ENCODE results near the gene CD164L2.

Gene CD164L2

GRCh38 chr1:27345272-27345671 lies 37.9 kb downstream of the CD164L2 start:
- H3K4me2 ChIP-seq (ENCODE audit: low read depth, low read length, poor library complexity, severe bottlenecking): peak overlapping the region; percentile 97
- H3K9ac ChIP-seq (ENCODE audit: low read depth, low read length, poor library complexity, severe bottlenecking): peak overlapping the region; percentile 28
- H3K36me3 ChIP-seq (ENCODE audit: insufficient read depth, low read length): peaks cover 2% of the 10 kb centered on the region; the same call in 1 of the 2 replicates
- no peak overlapping the region for H2AFZ ChIP-seq (ENCODE audit: low read length)
- no peaks in the 10 kb centered on the region for H3F3A ChIP-seq (ENCODE audit: low read depth)
- H4K20me1 ChIP-seq (ENCODE audit: insufficient read depth, low read length, poor library complexity, severe bottlenecking): no peaks in the 10 kb centered on the region
- TF ChIP-seq CTCF (conservative IDR thresholded peaks at IDR 0.05; ENCODE audit: low read length) (no peak), EZH2phosphoT487 (IDR thresholded peaks at IDR 0.05; ENCODE audit: borderline replicate concordance) (no peak)
- peaks cover 22% of the 10 kb centered on the region for H3K4me1 ChIP-seq (ENCODE audit: insufficient read depth, low read length, poor library complexity, severe bottlenecking)
- H3K9me2 ChIP-seq (replicated peaks; ENCODE audit: low read depth, low read length): no peaks in the 10 kb centered on the region
- H3K9me3 ChIP-seq (ENCODE audit: insufficient read depth, low read depth, low read length): no peaks in the 10 kb centered on the region
- no peaks in the 10 kb centered on the region for H3K27me3 ChIP-seq (ENCODE audit: insufficient read depth, low read length, poor library complexity, severe bottlenecking)
- peaks cover 40% of the 10 kb centered on the region for H3K79me2 ChIP-seq (ENCODE audit: insufficient read depth, low read length)
- H3K4me3 ChIP-seq (ENCODE audit: low read length, poor library complexity, severe bottlenecking): peak overlapping the region; percentile 42

- TF ChIP-seq CTCF (conservative IDR thresholded peaks at IDR 0.05; ENCODE audit: low read length): 0 out of 2 replicates have a peak, but pooled peaks have one; percentile 14
- no peak for TF ChIP-seq EZH2phosphoT487 (IDR thresholded peaks at IDR 0.05; ENCODE audit: borderline replicate concordance)
- no peaks in the 10 kb centered on the region for H3K36me3 ChIP-seq (ENCODE audit: insufficient read depth, low read length)
- H3K79me2 ChIP-seq (ENCODE audit: insufficient read depth, low read length): peaks cover 40% of the 10 kb centered on the region
- H3K9me2 ChIP-seq (replicated peaks; ENCODE audit: low read depth, low read length): no peaks in the 10 kb centered on the region
- H3K9me3 ChIP-seq (ENCODE audit: insufficient read depth, low read depth, low read length): no peaks in the 10 kb centered on the region
- no peaks in the 10 kb centered on the region for H4K20me1 ChIP-seq (ENCODE audit: insufficient read depth, low read length, poor library complexity, severe bottlenecking)
- no peaks in the 10 kb centered on the region for H3K27me3 ChIP-seq (ENCODE audit: insufficient read depth, low read length, poor library complexity, severe bottlenecking)
- peak overlapping the region; percentile 5; the same call in 1 of the 2 replicates for H2AFZ ChIP-seq (ENCODE audit: low read length)
- peak overlapping the region; percentile 97 for H3K4me2 ChIP-seq (ENCODE audit: low read depth, low read length, poor library complexity, severe bottlenecking)
- no peaks in the 10 kb centered on the region for H3F3A ChIP-seq (ENCODE audit: low read depth)
- H3K9ac ChIP-seq (ENCODE audit: low read depth, low read length, poor library complexity, severe bottlenecking): peak overlapping the region; percentile 99
- H3K4me1 ChIP-seq (ENCODE audit: insufficient read depth, low read length, poor library complexity, severe bottlenecking): peaks cover 22% of the 10 kb centered on the region
- H3K4me3 ChIP-seq (ENCODE audit: low read length, poor library complexity, severe bottlenecking): peak overlapping the region; percentile 94
These were observed 39.5 kb downstream of the CD164L2 start for GRCh38 chr1:27343639-27344025.

- no peaks in the 10 kb centered on the region for H3K36me3 ChIP-seq (ENCODE audit: insufficient read depth, low read length)
- H3K9me2 ChIP-seq (replicated peaks; ENCODE audit: low read depth, low read length): no peaks in the 10 kb centered on the region
- no peaks in the 10 kb centered on the region for H3K9me3 ChIP-seq (ENCODE audit: insufficient read depth, low read depth, low read length)
- peak overlapping the region; percentile 99 for H3K9ac ChIP-seq (ENCODE audit: low read depth, low read length, poor library complexity, severe bottlenecking)
- H3F3A ChIP-seq (ENCODE audit: low read depth): no peaks in the 10 kb centered on the region
- no peak for TF ChIP-seq EZH2phosphoT487 (IDR thresholded peaks at IDR 0.05; ENCODE audit: borderline replicate concordance)
- TF ChIP-seq CTCF (conservative IDR thresholded peaks at IDR 0.05; ENCODE audit: low read length): no peak
- H3K79me2 ChIP-seq (ENCODE audit: insufficient read depth, low read length): peaks cover 40% of the 10 kb centered on the region
- H3K4me3 ChIP-seq (ENCODE audit: low read length, poor library complexity, severe bottlenecking): peak overlapping the region; percentile 94
- H2AFZ ChIP-seq (ENCODE audit: low read length): peak overlapping the region; percentile 5; the same call in 1 of the 2 replicates
- no peaks in the 10 kb centered on the region for H3K27me3 ChIP-seq (ENCODE audit: insufficient read depth, low read length, poor library complexity, severe bottlenecking)
- H3K4me1 ChIP-seq (ENCODE audit: insufficient read depth, low read length, poor library complexity, severe bottlenecking): peaks cover 22% of the 10 kb centered on the region
- H3K4me2 ChIP-seq (ENCODE audit: low read depth, low read length, poor library complexity, severe bottlenecking): peak overlapping the region; percentile 97
- no peaks in the 10 kb centered on the region for H4K20me1 ChIP-seq (ENCODE audit: insufficient read depth, low read length, poor library complexity, severe bottlenecking)
These were observed 40.1 kb downstream of the CD164L2 start for GRCh38 chr1:27342778-27343638.

All from Loucy (cell line).